OCI-LY7 (cell line): ENCODE results near the gene APOA1.

ENCODE experiments used
- EZH2phosphoT487 ChIP-seq: fragments of 200-600 bp; sonication (generic); IDR thresholded peaks from 2 replicates; pipeline ENCODE4 v1.6.1; 2018; ENCODE audit warnings: low read depth, borderline replicate concordance, mild to moderate bottlenecking, mixed run types, antibody characterized with exemption, low read length, moderate library complexity, mixed read lengths
- TF ChIP-seq, protein P1 (sequence below): fragments of 200-600 bp; sonication (generic); conservative IDR thresholded peaks from 2 replicates; pipeline ENCODE4 v1.5.1; 2014; ENCODE audit warnings: mild to moderate bottlenecking, antibody characterized with exemption, low read length, moderate library complexity, mixed read lengths

DNA sequence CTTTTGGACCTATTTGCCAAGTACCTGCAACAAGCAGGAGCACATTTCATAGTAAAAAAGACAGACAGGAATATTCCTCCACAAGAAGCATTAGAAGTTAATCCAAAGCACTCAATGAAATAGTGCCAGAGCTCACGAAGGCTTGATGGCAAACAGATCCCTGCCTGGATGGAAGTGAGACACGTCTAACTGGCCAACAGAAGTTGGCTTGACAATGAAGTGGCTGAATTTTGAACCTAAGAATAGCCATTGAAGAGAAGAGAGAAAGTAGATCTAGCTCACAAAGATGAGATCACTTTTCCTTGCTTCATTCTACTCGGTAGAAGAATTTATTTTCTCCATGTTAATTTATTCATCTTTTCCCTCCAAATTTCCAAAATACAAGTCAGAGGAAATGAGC lies 30.6 kb upstream of the APOA1 start:
- TF ChIP-seq, protein P1, sequence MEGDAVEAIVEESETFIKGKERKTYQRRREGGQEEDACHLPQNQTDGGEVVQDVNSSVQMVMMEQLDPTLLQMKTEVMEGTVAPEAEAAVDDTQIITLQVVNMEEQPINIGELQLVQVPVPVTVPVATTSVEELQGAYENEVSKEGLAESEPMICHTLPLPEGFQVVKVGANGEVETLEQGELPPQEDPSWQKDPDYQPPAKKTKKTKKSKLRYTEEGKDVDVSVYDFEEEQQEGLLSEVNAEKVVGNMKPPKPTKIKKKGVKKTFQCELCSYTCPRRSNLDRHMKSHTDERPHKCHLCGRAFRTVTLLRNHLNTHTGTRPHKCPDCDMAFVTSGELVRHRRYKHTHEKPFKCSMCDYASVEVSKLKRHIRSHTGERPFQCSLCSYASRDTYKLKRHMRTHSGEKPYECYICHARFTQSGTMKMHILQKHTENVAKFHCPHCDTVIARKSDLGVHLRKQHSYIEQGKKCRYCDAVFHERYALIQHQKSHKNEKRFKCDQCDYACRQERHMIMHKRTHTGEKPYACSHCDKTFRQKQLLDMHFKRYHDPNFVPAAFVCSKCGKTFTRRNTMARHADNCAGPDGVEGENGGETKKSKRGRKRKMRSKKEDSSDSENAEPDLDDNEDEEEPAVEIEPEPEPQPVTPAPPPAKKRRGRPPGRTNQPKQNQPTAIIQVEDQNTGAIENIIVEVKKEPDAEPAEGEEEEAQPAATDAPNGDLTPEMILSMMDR, result no peak
- no peak for TF ChIP-seq EZH2phosphoT487
